Measurements from ENCODE around the gene RALB. TPM values are rescaled to one million over a fixed set of nuclear protein-coding genes. Genes with fewer than 3 reads are reported as not detected.

The RALB gene
- total RNA-seq, 4 donors from 2014 or later: 22.4 to 42.8 (median 34.9) TPM

DNA sequence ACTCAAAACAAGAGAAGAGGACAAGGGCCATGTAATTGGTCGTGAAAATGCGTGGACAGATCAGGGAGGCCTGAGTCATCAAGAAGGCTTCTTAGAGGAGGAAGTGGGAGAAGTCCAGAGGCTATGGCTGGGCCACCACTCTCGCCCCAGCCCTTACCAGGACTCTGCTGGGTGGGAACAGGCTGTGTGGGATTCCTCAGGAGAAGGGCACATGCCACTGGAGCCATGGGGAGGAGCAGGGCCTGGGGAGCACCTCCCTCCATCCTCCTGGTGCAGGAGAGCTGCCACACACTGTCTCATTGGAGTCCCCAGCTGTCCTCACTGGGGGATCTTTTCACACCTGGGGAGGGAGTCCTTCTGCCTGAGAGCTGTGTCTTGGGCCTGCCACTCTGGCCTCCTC lies 9.4 kb upstream of the RALB start:
- intact Hi-C loops (cut with DNase I; ENCODE audit: low total_unique reads): no loop called here
- no peak overlapping the region for H3K4me3 ChIP-seq (ENCODE audit: low read depth, poor library complexity, severe bottlenecking)
- no peak for TF ChIP-seq POLR2A (IDR thresholded peaks at IDR 0.05)
- TF ChIP-seq, protein P1, sequence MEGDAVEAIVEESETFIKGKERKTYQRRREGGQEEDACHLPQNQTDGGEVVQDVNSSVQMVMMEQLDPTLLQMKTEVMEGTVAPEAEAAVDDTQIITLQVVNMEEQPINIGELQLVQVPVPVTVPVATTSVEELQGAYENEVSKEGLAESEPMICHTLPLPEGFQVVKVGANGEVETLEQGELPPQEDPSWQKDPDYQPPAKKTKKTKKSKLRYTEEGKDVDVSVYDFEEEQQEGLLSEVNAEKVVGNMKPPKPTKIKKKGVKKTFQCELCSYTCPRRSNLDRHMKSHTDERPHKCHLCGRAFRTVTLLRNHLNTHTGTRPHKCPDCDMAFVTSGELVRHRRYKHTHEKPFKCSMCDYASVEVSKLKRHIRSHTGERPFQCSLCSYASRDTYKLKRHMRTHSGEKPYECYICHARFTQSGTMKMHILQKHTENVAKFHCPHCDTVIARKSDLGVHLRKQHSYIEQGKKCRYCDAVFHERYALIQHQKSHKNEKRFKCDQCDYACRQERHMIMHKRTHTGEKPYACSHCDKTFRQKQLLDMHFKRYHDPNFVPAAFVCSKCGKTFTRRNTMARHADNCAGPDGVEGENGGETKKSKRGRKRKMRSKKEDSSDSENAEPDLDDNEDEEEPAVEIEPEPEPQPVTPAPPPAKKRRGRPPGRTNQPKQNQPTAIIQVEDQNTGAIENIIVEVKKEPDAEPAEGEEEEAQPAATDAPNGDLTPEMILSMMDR (IDR thresholded peaks at IDR 0.05): no peak
- DNase-seq (ENCODE audit: low spot score in 2 of 2): no peak
- WGBS, 2 donors: 65 to 89% methylated on average over 3 of the region's 3 CpGs

- DNase-seq (ENCODE audit: low spot score in 2 of 2): no peak
- 95 to 98% methylated on average over 9 of the region's 9 CpGs for WGBS, 2 donors
- H3K4me3 ChIP-seq (ENCODE audit: low read depth, poor library complexity, severe bottlenecking): no peak overlapping the region
- TF ChIP-seq, protein P1 (IDR thresholded peaks at IDR 0.05): no peak
- TF ChIP-seq POLR2A (IDR thresholded peaks at IDR 0.05): no peak
- intact Hi-C loops (cut with DNase I; ENCODE audit: low total_unique reads): no loop called here
Observed at GRCh38 chr2:120243875-120244553, 8.6 kb upstream of the RALB start.

DNA sequence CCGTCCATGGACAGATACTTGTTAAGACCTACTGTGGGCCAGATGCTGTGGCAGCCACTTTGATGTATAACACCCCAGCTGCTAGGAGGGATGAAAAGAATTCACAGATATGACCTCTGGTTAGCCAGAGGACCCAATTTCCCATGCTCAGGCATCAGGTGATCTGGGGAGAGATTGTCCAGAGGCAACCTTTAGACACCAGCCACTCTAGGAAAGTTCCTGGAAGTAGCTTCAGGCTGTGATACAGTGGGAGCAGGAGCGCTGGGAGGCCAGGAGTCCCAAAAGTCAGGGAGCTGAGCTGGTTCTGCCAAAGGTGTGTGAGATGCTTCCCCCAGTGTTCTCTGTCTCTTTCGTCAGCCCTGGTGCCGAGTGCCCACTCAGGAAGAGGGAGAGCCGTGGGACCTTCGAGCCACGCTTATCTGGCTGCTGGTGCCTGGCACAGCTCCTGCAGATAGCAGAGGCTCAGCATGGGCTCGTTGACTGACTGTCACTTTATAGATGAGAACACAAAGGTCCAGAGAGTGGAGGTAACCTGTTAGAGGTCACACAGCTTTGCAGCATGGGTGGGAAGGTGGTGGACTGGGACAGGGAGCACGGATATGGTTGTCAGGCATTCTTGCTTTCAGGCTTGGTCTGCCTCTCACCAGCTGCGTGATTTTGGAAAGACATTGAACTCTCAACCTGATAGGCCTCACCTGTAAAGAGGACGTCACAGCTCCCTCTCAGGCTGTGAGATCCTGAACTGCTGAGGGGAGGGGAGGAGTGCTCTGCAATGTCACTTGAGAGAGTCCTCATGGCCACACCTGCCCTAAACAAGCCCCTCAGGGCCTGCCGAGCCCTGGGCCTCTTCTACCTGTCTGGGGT lies 7.8 kb upstream of the RALB start:
- no peak for DNase-seq (ENCODE audit: low spot score in 2 of 2)
- WGBS, 2 donors: 74 to 87% methylated on average over 11 to 12 of the region's 12 CpGs
- TF ChIP-seq POLR2A (IDR thresholded peaks at IDR 0.05): no peak
- TF ChIP-seq, protein P1 (IDR thresholded peaks at IDR 0.05): no peak
- intact Hi-C loops (cut with DNase I; ENCODE audit: low total_unique reads): no loop called here
- no peak overlapping the region for H3K4me3 ChIP-seq (ENCODE audit: low read depth, poor library complexity, severe bottlenecking)

DNA sequence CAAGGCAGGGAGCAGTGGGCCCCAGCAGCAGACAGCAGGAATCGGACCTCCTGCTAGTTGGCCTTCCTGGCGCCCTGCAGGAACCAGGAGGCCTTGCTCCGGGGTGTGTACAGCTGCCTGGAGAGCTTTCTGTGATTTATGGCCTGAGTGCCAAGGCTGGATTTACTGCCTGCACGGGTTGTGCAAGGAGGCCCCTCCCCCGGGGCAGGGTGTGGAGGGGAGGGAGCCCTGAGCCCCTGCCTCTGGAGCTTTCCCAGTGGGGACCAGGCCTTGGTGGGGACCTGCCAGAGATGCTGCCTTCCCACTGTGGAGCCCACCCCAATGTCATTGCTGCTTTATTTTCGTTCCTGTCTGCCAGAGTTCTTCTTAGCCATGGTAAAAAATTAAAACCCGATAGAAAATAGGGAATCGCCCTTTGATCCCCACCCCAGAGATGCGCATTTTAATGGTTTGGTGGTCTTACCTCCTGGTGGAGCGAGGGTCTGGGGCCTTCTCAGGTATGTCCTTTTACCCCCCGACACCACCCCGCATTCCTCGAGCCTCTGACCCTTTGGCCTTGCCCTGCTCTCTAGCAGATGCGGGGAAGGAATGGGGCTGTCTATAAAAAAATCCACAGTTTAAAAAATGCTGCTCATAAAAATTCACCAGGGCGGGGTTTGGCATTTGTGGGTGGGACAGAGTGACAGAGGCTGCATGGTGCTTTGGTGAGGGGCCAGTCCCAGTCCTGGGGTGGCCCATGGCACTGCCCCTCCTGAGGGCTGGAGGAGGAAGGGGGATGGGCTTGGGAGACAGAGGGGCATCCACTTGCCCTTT lies 6.9 kb upstream of the RALB start:
- DNase-seq (ENCODE audit: low spot score in 2 of 2): no peak
- WGBS, 2 donors: 54 to 60% methylated on average over 12 to 15 of the region's 15 CpGs
- intact Hi-C loops (cut with DNase I; ENCODE audit: low total_unique reads): no loop called here
- no peak for TF ChIP-seq POLR2A (IDR thresholded peaks at IDR 0.05)
- TF ChIP-seq, protein P1 (IDR thresholded peaks at IDR 0.05): no peak
- no peak overlapping the region for H3K4me3 ChIP-seq (ENCODE audit: low read depth, poor library complexity, severe bottlenecking)

- TF ChIP-seq, protein P1 (IDR thresholded peaks at IDR 0.05): no peak
- no peak for TF ChIP-seq POLR2A (IDR thresholded peaks at IDR 0.05)
- no peak overlapping the region for H3K4me3 ChIP-seq (ENCODE audit: low read depth, poor library complexity, severe bottlenecking)
- intact Hi-C loops (cut with DNase I; ENCODE audit: low total_unique reads): no loop called here
- no peak for DNase-seq (ENCODE audit: low spot score in 2 of 2)
- WGBS, 2 donors: 62 to 65% methylated on average over 19 to 20 of the region's 20 CpGs
Observed at GRCh38 chr2:120246546-120247300, 5.9 kb upstream of the RALB start.

Measured in lower leg skin (tissue), 4 donors.